ENCODE results near the gene CCDC3.
"Not testable (repeated sequence)": the region's sequence is repeated elsewhere in the genome, so short reads cannot be mapped to it uniquely, and the experiment has no call there.

The CCDC3 gene

DNA sequence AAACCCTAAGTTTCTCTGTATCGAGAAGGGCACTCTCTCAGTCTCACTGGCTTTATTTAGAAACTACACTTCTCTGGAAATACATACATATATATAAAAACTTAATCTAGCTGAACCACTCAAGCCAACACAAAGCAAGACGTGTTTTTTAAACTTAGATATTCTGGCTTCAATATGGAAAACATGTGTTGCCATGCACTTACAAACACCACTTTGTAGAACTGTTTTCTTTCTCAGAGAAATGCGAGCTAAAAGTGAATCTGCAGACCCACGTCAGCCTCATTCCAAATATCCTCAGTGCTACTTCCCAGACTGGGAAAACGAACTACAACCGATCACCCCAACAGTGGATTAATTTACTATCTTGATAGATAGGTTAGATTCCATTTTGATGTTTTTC, 1.7 kb downstream of the CCDC3 start:
- no peak for DNase-seq

DNA sequence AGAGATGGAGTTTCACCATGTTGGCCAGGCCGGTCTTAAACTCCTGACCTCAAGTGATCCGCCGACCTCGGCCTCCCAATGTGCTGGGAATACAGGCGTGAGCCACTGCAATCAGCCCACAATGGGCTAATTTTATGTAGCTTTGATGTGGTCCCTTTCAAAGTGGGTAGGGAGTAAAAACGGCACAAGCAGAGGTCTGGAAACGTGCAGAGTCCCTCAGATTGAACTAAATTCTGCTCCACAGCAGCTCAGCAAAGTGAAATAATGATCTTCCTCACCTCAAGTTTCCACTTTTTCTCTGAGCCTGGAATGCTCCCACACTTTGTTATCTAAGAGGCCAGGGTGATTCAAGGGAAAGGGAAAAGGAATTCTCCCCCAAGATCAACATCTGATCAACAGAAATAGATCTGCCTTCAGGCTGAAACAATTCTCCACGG, 6.1 kb downstream of the CCDC3 start:
- DNase-seq, result no peak

DNA sequence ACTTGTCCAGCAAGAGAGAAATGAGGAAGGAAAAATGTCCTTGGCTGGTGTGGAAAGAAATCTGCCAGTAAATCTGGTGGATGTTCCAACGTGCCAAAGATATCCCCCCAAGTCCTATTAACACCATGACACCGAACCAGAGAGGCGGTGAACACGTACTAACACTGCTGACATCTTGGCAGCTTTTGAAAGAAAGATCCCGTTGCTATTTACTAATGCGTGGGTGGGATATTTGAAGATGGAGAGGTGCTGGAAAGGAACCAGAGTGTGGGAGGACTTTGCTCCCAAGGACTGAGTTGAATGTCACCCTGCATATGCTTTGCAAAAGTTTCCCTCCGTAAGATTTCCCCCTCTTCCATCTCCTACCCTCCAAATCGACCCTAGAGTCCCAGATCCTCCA, 7.9 kb downstream of the CCDC3 start:
- no peak for DNase-seq

DNA sequence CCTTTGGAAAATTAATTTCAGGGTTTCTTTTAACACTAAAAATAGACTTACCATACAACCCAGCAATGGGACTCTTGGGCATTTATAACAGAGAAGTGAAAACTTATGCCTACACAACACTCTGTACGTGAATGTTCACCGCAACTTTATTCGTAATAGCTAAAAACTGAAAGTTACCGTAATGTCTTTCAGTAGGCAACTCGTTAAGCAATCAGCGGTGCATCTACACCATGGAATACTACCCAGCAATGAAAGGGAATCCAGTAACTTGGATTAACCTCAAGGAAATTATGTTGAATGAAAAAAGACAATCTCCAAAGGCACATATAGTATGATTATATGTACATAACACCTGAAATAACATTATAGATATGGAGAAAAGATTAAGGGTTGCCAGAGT, 16.2 kb downstream of the CCDC3 start:
- no peak for DNase-seq

DNA sequence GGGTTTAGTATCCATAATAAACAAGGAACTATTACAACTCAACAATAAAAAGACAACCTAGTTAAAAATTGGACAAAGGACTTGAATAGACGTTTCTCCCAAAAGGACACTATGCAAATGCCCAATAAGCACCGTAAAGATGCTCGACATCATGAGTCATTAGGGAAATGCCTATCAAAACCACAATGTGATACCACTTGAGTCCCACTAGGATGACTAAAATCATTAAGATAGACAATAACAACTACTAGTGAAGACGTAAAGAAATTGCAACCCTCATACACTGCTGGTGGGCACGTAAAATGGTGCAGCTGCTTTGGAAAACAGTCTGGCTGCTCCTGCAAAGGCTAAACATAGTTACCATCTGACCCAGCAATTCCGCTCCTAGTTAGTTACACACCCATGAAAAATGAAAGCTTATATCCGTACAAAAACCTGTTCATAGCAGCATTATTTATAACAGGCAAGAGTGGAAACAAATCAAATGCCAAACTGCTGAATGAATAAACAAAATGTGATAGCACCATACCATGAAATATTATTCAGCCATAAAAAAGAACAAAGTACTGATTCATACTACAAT, 17.3 kb downstream of the CCDC3 start:
- DNase-seq, result no peak

DNA sequence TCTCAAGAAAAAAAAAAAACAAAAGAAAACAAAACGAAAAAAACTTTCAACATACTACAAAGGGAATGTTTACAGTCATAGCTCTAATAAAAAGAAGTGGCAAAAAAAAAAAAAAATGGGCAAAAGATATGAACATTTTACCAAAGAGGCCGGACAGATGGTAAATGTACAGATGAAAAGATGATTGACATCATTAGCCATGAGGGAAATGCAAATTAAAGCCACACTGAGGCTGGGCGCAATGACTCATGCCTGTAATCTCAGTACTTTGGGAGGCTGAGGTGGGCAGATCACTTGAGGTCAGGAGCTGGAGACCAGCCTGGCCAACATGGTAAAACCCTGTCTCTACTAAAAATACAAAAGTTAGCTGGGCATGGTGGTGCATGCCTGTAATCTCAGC, 17.9 kb downstream of the CCDC3 start:
- not testable (repeated sequence) for DNase-seq

DNA sequence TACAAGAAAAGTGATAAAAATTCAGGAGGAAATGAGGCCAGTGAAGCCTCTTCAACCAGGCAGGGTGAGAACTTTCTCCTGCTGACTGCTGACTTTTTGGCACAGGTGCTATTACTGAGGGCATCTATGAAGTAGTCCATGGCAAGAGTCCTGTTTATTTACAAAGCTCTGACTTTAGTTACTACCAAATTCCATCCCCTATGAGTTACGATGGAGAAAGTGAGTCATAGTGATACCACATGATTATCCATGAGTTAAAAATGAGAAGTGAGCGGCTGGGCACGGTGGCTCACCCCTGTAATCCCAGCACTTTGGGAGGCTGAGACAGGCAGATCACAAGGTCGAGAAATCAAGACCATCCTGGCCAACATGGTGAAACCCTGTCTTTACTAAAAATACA, 19.9 kb downstream of the CCDC3 start:
- DNase-seq, result no peak

DNA sequence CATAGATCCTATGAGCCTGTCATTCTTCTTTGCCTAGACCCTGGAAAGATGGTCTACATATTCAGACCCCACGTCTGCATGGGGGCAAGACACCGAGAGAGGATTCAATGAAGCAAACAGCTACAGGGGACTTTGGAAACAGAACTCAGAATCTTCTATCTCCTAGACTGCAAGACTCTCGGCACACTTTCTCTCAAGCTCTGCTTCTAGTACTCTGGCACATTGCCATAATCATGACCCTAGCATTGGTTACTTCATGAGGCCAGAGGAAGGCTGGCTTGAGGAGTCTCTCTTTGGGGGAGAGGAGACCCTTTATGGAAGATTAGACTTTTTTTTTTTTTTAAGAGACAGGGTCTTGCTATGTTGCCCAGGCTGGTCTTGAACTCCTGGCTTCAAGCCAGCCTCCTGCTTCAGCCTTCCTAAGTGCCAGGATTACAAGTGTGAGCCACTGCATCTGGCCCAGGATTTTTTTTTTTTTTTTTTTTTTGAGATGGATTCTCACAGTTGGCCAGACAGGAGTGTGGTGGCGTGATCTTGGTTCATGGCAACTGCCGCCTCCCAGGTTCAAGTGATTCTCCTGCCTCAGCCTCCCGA, 20.7 kb downstream of the CCDC3 start:
- DNase-seq, result no peak

DNA sequence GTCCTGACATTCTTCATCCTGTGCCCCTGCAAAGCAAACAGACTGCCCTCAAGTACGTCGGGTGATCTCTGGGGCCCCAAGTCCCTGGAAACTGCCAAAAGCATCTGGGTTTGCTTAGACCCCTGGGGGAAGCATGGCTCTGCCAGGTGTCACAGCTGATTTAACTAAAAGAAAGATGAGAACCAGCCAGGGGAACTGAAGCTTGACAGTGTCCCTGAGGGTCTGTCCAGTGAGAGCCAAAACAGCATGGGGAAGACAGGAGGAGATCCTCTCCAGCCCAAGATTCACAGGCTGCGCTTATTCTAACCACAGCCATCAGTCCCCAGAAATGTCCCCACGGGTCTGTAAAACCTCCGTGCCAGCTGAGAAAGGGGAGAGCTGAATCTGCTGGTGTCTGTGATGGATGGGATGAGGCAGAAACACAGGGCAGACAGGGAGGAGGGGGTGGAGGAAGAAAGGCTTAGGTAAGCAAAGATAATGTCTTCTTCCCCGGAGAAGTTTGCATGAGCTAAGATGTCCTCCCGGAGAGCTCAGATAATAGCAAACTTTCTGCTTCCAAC, 21.3 kb downstream of the CCDC3 start:
- no peak for DNase-seq

DNA sequence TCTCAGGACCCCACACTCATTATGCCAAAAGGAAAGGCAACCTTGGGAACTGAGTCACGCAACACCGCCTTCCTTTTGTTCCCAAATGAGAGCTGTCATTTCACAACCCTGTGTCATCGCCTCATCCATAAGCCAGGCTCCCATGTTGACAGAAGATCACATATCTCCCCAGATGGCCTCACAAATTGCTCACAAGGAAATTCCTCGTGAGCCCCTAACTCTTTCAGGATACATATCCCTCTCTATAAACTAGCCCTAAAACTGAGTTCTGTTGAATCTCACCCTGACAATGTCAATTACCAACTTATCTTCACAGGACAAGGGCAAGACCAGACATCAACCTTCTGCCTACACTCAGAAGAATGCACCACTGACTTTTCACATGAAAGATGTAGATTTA, 22.6 kb downstream of the CCDC3 start:
- DNase-seq, result no peak

DNA sequence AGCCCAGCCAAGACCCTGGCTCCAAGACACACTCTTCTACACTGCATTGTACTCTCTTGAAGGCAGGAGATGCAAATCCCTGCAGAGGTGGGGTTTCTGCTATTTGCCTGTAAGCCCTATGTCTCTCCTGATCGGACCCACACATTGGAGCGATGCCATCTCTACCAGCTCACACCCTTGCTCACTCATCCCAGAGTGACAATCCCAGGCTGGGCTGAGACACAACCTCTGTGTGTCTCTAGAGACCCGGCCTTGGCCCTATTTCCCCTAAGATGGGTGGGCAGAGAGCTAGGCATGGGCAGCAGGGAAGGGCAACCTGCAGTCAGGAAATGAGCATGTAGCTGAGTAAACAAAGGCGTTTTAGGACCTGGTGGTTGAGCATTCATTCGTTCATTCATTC, 25.6 kb downstream of the CCDC3 start:
- DNase-seq, result no peak

DNA sequence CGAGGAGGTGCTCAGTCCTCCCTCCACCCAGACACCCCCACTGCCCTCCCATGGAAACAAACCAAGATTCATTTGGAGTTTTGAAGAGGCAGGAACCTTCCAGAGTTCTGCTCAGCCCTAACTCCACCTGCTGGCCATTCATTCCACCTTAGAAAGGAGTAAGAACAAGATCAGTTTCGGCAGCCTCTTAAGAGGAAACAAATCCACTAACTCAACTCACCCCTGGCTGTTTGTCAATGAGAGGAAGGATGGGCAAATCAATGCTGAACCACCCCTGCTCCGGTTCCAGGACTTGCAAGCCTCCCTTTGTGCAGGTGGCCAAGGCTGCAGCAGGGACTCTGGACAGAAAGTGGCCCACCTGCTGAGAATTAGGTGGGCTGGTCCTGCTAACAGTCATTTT, 26.2 kb downstream of the CCDC3 start:
- no peak for DNase-seq

DNA sequence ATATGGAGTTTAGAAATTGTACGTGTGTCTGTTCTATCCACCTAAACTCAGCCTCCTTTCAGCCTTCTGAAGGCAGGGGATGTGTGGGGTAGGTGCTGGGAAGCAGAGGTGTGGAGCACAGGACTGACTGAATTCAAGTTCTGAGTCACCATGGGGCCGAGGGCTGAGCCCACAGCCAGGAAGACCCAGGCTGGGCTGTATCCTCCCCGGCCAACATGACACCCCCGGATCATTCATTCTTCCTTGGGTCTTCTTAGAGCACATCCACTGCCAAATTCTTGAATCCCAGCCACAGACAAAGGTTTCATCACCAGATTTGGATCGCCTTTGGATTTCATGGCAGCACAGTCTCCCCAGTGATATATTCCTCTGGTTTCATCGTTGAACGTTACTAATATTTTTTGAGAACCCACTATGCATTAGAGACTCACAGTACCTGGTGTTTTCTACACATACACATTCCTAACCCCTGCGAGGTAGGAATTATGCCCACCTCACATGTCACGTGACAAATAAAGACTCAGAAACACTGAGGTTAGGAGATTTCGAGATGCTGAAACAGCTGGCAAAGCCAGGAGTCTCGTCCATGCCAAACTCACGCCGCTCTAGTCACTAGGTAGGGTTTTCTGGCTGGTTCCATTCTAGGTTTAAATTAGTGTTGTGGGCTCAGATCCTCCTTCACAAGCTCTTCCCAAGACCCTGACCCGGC, 26.9 kb downstream of the CCDC3 start:
- DNase-seq, result no peak

DNA sequence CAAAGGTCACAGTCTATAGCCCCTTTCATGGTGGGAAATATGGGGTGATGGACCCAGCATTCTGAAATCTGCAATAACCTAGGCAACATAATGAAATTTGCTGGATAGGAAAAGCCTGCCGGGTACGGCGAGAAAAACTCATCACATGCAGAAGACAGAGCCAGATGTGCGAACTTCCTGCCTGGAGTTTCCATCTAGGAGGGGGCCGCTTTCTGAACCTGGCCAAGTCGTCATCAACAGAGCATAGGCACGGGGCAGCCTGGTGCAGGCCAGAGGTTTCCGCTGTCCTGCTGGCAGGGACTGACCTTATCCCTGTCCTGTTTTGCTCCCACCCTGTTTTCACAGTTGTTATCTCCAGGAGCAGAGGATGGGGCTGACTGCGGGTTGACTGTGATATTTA, 27.4 kb downstream of the CCDC3 start:
- DNase-seq, result no peak

DNA sequence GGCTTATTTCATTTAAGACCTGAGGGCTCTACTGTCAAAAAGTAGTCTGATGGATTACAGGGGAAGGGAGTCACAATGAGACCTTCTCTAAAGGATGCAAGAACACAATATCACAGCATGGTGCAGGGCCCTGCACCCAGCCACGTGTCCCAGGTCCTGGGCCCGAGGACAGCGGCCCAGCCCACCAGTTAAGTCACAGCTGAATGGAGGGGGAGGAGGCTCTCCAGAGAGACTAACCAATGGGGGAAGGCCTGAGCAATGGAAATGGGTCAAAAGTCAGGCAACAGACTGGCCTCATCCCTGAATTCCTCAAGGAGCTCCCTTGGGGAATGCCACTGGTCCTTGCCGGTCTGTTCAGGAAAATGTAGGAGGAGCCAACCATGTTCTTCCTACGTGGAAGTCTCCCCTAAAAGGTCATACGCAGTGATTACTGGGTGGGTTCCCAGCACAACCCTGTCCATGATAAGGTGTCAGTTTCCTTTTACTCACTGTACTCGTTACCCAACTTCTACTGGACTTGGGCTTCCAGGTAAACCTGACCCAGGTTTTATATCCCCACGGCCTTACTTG, 28.3 kb downstream of the CCDC3 start:
- DNase-seq, result no peak

DNA sequence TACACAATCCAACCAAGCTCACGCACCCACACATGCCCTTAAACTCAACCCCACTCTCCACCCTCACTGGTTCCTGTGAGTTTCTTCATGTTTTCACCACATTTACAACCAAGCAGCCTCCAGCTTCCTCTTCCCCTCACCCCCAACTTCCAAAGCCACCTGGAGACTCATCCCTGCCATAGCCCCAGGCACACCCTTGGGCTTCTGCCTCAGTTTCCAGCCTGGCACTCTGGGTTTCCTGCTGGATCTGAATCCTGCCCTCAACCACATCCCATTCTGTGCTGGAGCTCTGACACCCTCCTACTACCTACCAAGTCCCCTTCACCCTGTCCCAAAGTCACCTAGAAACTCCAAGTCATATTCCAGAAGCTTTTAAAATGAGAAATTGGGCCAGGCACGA, 29.4 kb downstream of the CCDC3 start:
- DNase-seq, result no peak

DNA sequence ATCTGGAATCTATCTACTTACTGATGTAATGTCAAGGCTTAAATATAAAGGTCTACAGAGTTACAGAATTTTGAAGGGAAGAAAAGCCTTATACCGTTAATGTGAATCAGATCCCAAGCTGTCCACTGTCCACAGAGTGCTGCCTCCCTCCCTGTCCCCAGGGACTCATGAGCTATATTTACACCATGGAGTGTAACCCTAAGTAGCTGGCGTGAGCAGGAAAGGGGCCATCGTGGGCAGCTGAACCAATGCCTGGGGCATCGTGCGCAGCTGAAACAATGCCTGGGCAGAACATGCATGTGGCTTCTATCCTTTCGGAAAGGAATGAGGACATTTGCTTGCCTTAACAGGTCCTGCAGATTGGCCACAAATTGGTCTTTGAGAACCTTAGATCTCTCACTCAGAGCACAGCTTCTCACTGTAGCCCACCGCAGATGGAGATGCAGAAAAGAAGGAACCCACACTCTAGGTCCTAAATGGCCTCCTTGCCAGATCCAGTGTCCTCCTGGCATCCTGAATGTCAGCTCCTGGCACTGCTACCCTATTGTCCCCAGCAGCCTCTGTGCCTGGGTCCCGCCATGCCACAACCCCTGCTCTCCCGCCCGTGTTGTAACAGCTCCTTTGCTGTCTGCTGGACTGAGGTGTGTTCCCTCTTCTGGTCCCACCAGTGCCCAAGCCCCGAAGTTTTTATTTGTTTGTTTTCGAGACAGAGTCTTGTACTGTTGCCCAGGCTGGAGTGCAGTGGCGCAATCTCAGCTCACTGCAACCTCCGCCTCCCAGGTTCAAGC, 30.3 kb downstream of the CCDC3 start:
- DNase-seq, result no peak

DNA sequence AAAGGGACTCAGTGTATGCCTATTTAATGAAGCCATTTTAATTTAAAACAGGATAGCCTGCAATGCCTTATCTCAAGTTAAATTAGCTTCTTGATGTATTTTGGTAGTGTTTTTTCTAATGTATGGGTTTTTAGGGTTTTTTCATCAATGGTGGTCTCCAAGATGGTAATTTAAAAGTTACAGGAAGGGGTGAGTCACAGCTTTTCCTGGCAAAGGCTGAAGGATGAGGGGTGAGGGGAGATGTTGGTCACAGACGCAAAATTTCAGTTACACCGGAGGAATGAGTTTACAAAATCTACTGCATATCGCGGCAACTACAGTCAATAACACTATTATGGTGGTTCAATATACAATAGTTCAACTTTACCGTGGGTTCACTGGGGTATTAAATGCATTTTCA, 31.6 kb downstream of the CCDC3 start:
- no peak for DNase-seq

DNA sequence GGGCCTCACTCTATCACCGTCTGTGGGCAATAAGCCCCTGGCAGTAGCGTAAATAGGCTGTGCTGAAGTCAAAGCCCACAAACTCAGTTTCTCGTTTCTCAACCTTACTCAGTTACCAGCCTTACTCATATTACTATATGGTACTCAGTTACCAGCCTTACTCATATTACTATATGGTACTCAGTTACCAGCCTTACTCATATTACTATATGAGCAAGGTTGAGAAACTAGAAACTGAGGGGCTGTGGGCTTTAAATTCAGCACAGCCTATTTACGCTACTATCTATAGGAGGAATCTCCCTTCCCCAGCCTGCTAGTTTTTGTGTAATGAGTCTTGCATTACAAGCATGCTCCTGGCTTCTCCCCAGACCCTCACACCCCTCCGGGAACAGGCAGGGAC, 35.4 kb downstream of the CCDC3 start:
- no peak for DNase-seq

DNA sequence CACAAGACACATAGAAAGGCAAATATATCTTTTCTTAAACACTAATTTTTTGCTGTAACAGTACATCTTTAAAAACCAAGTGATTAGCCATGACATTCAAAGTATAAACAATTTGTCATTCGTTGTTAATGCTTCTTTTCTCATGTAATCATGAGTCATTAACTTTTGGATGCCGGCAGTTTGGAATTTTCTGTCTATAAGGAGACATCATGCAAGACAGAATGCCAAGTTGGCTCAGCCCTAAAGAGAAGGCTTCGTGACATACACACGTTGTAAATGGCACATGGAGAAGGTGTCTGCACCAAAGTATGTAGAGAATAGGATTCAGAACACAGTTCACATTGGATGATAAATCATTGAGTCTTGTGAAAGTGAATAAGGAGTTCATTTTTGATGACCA, 35.9 kb downstream of the CCDC3 start:
- no peak for DNase-seq

DNA sequence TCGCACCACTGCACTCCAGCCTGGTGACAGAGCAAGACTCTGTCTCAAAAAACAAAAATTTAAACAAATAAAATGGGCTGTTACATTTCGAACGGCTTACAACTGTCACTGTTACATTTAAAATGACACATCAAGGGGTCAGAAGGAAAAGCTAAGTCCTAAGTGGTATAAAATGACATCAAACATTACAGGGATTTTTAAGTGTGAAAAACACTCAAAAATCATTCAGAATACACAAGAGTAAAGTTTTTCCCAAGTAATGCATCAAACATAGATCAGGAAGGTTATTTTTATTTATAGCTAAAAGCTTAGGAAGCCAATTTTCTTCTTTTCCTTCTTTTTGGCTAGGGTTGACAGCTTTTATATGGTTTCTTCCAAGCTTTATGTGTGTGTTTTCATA, 39.0 kb downstream of the CCDC3 start:
- DNase-seq, result no peak

DNA sequence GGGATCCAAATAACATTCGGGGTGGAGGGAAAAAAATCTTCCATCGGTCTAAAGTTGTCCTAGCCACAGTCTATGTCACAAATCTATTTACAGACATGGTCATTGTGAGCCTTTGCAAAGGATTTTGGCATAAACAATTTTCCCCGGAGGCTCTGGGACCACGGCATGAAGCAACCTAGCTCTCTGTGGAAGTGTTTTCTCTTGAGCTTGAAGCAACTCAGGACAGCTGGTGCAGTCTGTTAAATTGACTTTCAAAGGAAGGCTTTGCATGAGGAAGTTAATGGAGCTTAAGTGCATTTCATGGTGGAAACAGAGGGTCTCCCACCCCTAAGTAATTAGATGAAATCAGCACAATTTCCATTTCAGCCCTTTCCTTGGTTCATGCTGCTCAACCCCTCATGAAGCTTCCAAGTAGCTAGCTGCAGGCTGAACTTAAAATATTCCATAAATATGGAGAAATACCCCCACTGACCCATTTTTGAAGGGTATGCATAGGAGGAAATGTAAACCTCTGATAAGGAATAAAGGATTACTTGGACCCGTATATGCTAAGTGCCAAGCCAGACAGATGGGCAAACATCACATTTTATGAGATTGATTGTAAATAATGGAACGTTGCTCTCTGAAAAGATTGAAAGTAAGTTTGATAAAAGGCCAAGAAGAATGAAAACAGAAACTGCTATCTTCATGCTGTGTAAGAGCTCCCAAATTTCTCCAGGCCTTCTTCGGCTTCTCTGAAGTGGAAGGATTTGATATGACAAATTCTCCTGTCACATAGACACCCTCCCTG, 39.9 kb downstream of the CCDC3 start:
- no peak for DNase-seq

Measured in activated CD4-positive, alpha-beta T cell treated with anti-CD3 and anti-CD28 coated beads, Interleukin-2, amount 50 U/mL, for 4 hours (primary cell).